Small intestine (tissue), 7 donors: ENCODE data around the gene ARTN. TPM values are rescaled to one million over a fixed set of nuclear protein-coding genes. Genes with fewer than 3 reads are reported as not detected.

Experiments
- DNase-seq, 2 donors: peaks; one replicate each; pipeline versions ENCODE4 v3.0.0 to v3.0.0-alpha.2; 2013
- FAIRE-seq: peaks from 2 replicates; lab custom pipeline; 2012; peaks lifted over from hg19 to GRCh38; lab: Jason Lieb, UNC
- H3K27ac ChIP-seq, 3 donors: one replicate each; pipeline ENCODE4 v1.5.1; 2013; ENCODE audit warnings: low read length in 2 of 3, mild to moderate bottlenecking in 2 of 3, control low read depth in 1 of 3, inconsistent platforms in 1 of 3, low read depth in 1 of 3, moderate library complexity in 1 of 3
- H3K27me3 ChIP-seq, 3 donors: one replicate each; pipeline ENCODE4 v1.6.1; 2013; ENCODE audit warnings: low read length in 3 of 3, inconsistent platforms in 1 of 3; ENCODE audit not compliant: control insufficient read depth in 3 of 3, insufficient read depth in 3 of 3
- H3K36me3 ChIP-seq, 3 donors: one replicate each; pipeline ENCODE4 v1.6.1; 2013; ENCODE audit warnings: low read length in 3 of 3, inconsistent platforms in 1 of 3, low read depth in 1 of 3, mild to moderate bottlenecking in 1 of 3, moderate library complexity in 1 of 3; ENCODE audit not compliant: control insufficient read depth in 3 of 3, insufficient read depth in 2 of 3
- H3K4me1 ChIP-seq, 3 donors: one replicate each; pipeline ENCODE4 v1.6.1; 2013; ENCODE audit warnings: low read length in 2 of 3, inconsistent platforms in 1 of 3, low read depth in 1 of 3, mild to moderate bottlenecking in 1 of 3, moderate library complexity in 1 of 3; ENCODE audit not compliant: control insufficient read depth in 3 of 3, insufficient read depth in 2 of 3
- H3K4me3 ChIP-seq, 3 donors: one replicate each; pipeline ENCODE4 v1.5.1; 2013; ENCODE audit warnings: low read length in 3 of 3, control low read depth in 1 of 3, inconsistent platforms in 1 of 3, low read depth in 1 of 3, mild to moderate bottlenecking in 1 of 3, moderate library complexity in 1 of 3
- H3K9me3 ChIP-seq, 2 donors: one replicate each; pipeline ENCODE4 v1.6.1; 2013; ENCODE audit warnings: low read depth in 1 of 2, low read length in 1 of 2; ENCODE audit not compliant: control insufficient read depth in 2 of 2, insufficient read depth in 1 of 2
- WGBS, 3 donors: extraction: QIAGEN DNeasy Blood & Tissue Kit; methylation state at CpG; one replicate each; pipeline ENCODE4 v1.1.7; 2013; 5-methylcytosine and 5-hydroxymethylcytosine counted together
- polyA plus RNA-seq, 4 donors: library from polyadenylated mRNA; stranded (reverse) in 3 of 4; unstranded in 1 of 4; fragments of 200-250 nt in 3 of 4; fragments of 120-200 nt in 1 of 4; gene quantifications; one replicate each; pipeline versions ENCODE4 v1.2.1 to v1.2.3, GENCODE V29; 2013
- donor health status: healthy with polysubstance abuse.
- donor health status: control.
- donor health status: control.
- donor health status: Bipolar disorder and iron deficiency.
- donor health status: healthy.

Gene ARTN
- polyA plus RNA-seq, 4 donors: 0.81 to 1.2 (median 0.83) TPM; not detected in 1

DNA sequence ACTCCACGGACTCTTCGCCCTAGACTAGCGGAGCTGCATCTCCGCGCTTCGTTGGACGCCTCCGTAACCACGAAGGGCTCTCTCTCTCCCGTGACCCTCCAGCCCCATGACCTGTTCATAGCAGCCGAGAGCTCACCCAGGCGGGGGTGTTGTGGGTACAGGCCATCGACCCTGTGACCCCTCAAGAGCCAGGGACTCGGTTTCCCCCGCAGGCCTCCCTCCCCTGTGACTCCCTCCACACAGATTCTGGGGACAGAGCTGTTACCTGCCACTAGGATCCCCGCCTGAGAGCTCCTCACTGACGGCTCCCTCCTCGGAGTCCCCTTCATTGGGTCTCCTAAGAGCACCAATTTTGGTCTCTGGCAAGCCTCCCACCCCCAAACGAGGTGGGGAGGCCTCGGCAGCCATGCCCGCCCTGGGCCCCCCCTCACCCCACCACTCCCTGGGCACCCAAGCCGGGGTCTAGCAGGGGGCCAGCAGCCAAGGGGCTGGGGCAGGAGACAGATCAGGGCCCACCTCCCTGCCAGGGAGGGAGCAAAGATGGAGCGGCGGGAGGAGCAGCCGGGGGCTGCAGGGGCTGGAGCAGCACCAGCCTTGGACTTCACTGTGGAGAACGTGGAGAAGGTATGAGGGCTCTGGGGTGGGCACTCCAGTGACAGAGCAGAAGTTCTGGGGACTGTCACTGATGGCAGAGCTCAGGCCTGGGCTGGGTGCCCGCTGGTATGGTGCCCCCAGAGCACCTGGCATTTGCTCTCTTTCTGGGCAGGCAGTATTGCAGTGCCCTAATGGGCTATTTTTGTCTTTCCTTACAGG is 13.7 kb downstream of the ARTN start:
- peaks cover 0 to 17% (median 2%) of the 10 kb centered on the region in 3 donors for H3K36me3 ChIP-seq
- peaks cover 0 to 19% (median 4%) of the 10 kb centered on the region in 3 donors for H3K4me1 ChIP-seq
- H3K27ac ChIP-seq: peak overlapping the region; percentile 73 to 99 (median 86)
- FAIRE-seq (no peak), DNase-seq (no peak)
- H3K27me3 ChIP-seq: no peaks in the 10 kb centered on the region
- no peaks in the 10 kb centered on the region for H3K9me3 ChIP-seq
- WGBS, 3 donors: 2 to 6% (median 5%) methylated on average over 25 to 27 of the region's 27 CpGs
- H3K4me3 ChIP-seq: peak overlapping the region; percentile 55 to 81 (median 81)

DNA sequence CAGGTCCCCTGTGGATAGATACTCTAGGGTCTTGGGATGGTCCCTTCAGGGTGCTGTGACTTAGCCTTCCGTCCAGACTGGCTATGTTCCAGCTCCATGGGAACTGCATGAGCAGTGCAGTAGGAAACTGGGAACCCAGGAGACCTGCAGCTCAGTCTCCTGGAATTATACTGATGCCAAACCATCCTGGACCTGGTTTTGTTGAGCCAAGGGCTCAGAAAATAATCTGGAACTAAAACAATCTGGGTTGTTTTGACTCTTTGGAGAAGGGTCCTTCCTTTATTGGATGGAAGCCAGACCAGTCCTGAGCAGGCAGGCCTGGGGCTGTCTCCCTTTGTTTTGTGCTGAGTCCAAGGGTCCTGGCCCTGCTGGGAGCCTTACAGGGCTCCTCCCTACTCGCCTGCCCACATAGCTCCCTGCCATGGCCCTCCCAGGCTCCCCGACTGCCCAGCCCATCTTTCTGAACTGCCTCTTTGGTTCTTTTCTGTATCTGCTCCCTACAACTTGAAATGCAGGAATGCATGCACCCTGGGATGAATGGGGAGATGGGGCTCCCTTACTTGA is 14.4 kb downstream of the ARTN start:
- DNase-seq: peak; percentile 22 to 24
- Histone ChIP-seq H3K36me3 (peaks cover 0 to 20% (median 2%) of the 10 kb centered on the region in 3 donors), H3K4me1 (peaks cover 0 to 19% (median 4%) of the 10 kb centered on the region in 3 donors), H3K9me3 (no peaks in the 10 kb centered on the region), H3K27ac (no peak overlapping the region), H3K27me3 (no peaks in the 10 kb centered on the region), H3K4me3 (peak overlapping the region in 2 of 3 donors; percentile 81)
- FAIRE-seq: no peak
- WGBS, 3 donors: 12 to 30% (median 21%) methylated on average over 3 of the region's 3 CpGs

DNA sequence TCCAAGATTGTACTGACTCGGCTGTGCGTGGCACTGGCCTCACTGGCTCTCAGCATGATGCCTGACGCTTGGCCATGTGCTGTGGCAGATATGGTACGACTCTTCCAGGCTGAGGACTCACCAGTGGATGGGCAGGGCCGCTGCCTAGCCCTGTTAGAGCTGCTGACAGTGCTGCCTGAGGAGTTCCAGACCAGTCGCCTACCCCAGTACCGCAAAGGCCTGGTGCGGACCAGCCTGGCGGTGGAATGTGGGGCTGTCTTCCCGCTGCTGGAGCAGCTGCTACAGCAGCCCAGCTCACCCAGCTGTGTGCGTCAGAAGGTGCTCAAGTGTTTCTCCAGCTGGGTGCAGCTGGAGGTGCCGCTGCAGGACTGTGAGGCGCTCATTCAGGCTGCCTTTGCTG is 16.1 kb downstream of the ARTN start:
- no peaks in the 10 kb centered on the region for H3K27me3 ChIP-seq
- peaks cover 0 to 19% (median 4%) of the 10 kb centered on the region in 3 donors for H3K4me1 ChIP-seq
- DNase-seq (no peak), FAIRE-seq (no peak)
- peaks cover 0 to 27% (median 0%) of the 10 kb centered on the region in 3 donors for H3K36me3 ChIP-seq
- H3K27ac ChIP-seq: no peak overlapping the region
- no peak overlapping the region for H3K4me3 ChIP-seq
- 80 to 91% (median 90%) methylated on average over 13 of the region's 13 CpGs for WGBS, 3 donors
- H3K9me3 ChIP-seq: no peaks in the 10 kb centered on the region

DNA sequence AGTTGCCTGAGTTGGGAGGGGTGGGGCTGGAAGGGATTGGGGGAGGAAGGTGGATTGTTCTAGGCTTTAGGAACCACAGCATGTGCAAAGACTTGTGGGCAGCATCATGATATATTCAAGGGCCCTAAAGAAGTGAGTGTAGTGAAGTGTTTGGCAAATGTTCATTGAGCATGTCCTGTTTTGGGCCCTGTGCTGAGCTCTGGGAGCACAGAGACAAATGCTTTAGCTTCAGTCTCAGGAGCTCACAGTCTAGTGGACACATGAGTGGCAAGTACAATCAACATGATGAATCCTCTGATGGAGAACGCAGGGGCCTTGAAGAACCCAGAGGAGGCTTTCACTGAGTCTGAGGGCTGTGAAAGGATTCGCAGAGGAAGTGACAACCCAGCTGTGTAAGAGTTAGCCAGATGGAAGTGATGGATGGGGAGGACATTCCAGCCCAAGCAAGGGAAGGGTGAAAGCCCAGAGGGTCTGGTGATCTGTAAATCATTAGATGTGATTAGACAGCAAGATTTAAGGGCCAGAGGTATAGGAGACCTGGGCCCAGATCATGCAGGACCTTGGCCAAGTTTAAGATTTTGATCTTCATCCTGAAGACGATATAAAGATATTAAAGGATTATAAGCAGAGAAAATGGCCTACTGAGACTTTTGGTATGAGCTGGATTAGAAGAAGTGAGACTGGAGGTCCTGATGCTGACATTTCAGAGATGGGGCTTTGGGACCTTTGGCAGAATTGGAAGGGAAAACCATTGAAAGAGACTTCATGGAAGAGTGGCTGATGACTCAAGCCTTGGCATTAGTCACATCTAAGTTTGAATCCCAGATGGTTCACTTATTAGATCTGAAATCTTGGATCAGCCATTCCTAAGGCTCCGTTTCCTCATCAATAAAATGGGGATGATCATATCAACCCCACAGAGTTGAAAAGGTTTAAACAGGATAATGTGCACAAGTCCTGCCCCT is 17.7 kb downstream of the ARTN start:
- FAIRE-seq (no peak), DNase-seq (no peak)
- WGBS, 3 donors: 92 to 96% (median 93%) methylated on average over 4 of the region's 4 CpGs
- H3K27ac ChIP-seq: no peak overlapping the region
- no peak overlapping the region for H3K4me3 ChIP-seq
- H3K36me3 ChIP-seq: peaks cover 0 to 30% (median 1%) of the 10 kb centered on the region in 3 donors
- no peaks in the 10 kb centered on the region for H3K9me3 ChIP-seq
- H3K27me3 ChIP-seq: no peaks in the 10 kb centered on the region
- peaks cover 0 to 15% (median 2%) of the 10 kb centered on the region in 3 donors for H3K4me1 ChIP-seq

DNA sequence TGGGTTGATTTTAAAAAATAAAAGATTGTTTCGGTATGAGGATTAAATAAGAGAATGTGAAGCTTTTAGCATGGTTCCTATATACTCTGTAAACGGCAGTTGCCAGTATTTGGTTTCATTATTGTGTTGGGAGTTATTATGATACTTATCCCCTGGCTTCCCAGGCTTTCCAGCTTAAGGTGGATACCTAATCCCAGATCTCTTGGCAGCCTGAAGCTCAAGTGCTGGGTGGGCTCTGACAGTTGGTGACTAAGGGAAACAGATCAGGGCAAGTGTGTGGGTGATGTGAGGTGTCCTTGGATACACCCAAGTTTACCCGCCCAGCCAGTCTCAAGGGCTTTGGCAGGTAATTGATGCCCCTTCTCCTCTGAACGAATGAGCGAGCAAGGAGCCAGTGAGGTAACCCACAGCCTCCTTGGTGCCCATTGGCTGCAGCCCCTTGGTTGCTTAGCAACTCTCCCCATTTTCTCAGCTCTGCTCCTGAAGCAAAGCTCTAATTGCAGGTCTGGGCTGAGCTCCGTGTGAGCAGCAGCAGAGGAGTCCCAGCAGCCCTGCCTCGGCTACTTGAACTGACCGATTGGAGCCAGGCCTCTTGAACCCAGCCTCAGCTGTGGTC is 19.2 kb downstream of the ARTN start:
- no peak for FAIRE-seq
- Histone ChIP-seq H3K27ac (no peak overlapping the region), H3K9me3 (no peaks in the 10 kb centered on the region), H3K4me1 (peaks cover 0 to 9% (median 2%) of the 10 kb centered on the region in 3 donors), H3K4me3 (no peak overlapping the region), H3K36me3 (peaks cover 1 to 45% (median 4%) of the 10 kb centered on the region in 3 donors), H3K27me3 (no peaks in the 10 kb centered on the region)
- WGBS, 3 donors: 82 to 83% (median 83%) methylated on average over 8 of the region's 8 CpGs
- DNase-seq: no peak

DNA sequence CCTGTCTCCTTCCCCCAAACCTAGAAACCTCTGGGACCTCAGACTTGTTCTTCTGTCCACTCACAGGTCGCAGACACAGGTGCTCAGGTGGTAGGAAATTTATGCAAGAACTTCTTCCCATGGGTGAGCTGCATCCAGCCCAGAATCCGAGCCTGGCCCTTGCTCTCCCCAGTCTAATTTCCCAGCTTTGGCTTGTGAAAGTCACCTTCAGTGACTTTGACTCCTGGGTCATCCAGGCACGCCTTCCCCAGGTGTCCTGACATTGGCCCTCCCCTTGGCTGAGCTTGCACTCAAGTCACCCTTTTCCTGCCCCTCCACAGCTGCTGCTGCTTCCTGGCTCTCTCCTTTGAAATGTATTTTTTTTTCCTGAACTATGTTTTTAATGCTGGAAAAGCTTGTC is 19.8 kb downstream of the ARTN start:
- H3K27me3 ChIP-seq: no peaks in the 10 kb centered on the region
- no peak overlapping the region for H3K4me3 ChIP-seq
- H3K9me3 ChIP-seq: no peaks in the 10 kb centered on the region
- peaks cover 3 to 50% (median 4%) of the 10 kb centered on the region in 3 donors for H3K36me3 ChIP-seq
- WGBS, 3 donors: 69 to 80% (median 75%) methylated on average over 3 of the region's 3 CpGs
- DNase-seq: no peak
- H3K27ac ChIP-seq: no peak overlapping the region
- peaks cover 0 to 4% (median 0%) of the 10 kb centered on the region in 3 donors for H3K4me1 ChIP-seq
- no peak for FAIRE-seq

DNA sequence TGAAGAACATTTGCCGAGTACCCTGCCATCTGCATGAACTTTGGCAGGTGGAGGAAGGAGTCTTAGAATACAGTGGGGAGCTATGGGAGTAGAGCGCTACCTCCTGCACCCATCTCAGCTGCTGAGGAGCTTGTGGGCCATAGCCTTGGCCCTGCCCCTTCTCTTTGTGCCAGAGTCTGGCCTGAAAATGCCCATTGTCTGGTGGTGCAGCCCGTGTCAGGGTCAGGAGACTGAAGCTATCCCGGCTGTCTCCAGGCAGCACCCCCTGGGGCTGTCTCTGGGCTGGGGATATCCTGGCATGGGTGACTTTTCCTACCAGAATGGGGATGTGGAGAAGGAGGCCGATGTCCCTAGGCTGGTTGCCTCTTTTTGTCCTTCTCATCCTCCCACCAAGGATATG is 20.4 kb downstream of the ARTN start:
- FAIRE-seq (no peak), DNase-seq (no peak)
- peaks cover 3 to 52% (median 6%) of the 10 kb centered on the region in 3 donors for H3K36me3 ChIP-seq
- H3K4me1 ChIP-seq: no peaks in the 10 kb centered on the region
- H3K4me3 ChIP-seq: no peak overlapping the region
- no peak overlapping the region for H3K27ac ChIP-seq
- 91 to 95% (median 94%) methylated on average over 5 of the region's 5 CpGs for WGBS, 3 donors
- no peaks in the 10 kb centered on the region for H3K9me3 ChIP-seq
- H3K27me3 ChIP-seq: no peaks in the 10 kb centered on the region
